Activated naive CD4-positive, alpha-beta T cell treated with anti-CD3 and anti-CD28 coated beads, Interleukin-2, amount 50 U/mL, for 72 hours (primary cell): ENCODE measurements around the gene HHIP. TPM values are rescaled to one million over a fixed set of nuclear protein-coding genes. Genes with fewer than 3 reads are reported as not detected.
"Not testable (repeated sequence)": the region's sequence is repeated elsewhere in the genome, so short reads cannot be mapped to it uniquely, and the experiment has no call there.

ENCODE experiments used
- ATAC-seq, 2 donors: fragments of 150-1000 bp; cut with Tn5 transposase; 2 replicates each; pipeline ENCODE4 v1.10.0; 2021; ENCODE audit warnings: mild to moderate bottlenecking in 2 of 2, moderate library complexity in 2 of 2
- DNase-seq, 2 donors: peaks; one replicate each; pipeline ENCODE4 v3.0.0; 2021 to 2022; ENCODE audit warnings: low spot score in 2 of 2
- H3K27ac Mint-ChIP-seq, 2 donors: one replicate each; pipeline ENCODE4 v1.8.0; 2022; ENCODE audit warnings: mild to moderate bottlenecking in 2 of 2, mixed read lengths in 2 of 2
- H3K36me3 Mint-ChIP-seq, 2 donors: one replicate each; pipeline ENCODE4 v1.8.0; 2022; ENCODE audit warnings: mixed read lengths in 2 of 2
- H3K9me3 Mint-ChIP-seq, 2 donors: one replicate each; pipeline ENCODE4 v1.8.0; 2022; ENCODE audit warnings: mixed read lengths in 2 of 2
- total RNA-seq, 2 donors: library from RNA; stranded (reverse); gene quantifications; one replicate each; pipeline ENCODE4 v1.2.3, GENCODE V29; 2022

HHIP gene
- total RNA-seq, 2 donors from 2014 or later, result not detected

GRCh38 chr4:144718958-144719512 is 73.1 kb downstream of the HHIP start:
- DNase-seq, result no peak
- Mint-ChIP-seq H3K9me3 (no peaks in the 10 kb centered on the region), H3K27ac (no peak overlapping the region), H3K36me3 (no peaks in the 10 kb centered on the region)
- no peak for ATAC-seq

- Mint-ChIP-seq H3K36me3 (no peaks in the 10 kb centered on the region), H3K9me3 (no peaks in the 10 kb centered on the region), H3K27ac (no peak overlapping the region)
- DNase-seq (no peak), ATAC-seq (no peak)
These were observed 74.5 kb downstream of the HHIP start for GRCh38 chr4:144720491-144720890.

GRCh38 chr4:144721994-144722393 is 76.0 kb downstream of the HHIP start:
- no peaks in the 10 kb centered on the region for H3K36me3 Mint-ChIP-seq
- DNase-seq, result no peak

DNA sequence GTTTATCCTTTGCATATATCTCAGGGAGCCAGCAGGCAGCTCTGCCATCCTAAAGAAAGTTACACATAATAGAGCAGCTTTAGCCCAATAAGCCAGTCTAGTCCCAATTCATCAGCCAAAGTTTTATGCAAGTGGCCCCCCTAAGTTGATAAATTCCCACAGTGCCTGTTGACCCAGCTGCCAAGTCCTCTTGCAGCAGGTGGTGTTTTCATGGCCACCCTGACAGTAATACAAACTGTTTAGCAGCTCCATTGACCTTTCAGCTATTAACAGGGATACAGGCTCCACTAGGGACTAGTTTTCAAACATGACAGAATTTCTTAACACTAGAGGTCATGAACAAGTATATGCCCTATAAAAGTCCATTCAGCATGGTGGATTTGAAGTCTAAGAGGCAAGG is 77.5 kb downstream of the HHIP start:
- Mint-ChIP-seq H3K9me3 (no peaks in the 10 kb centered on the region), H3K36me3 (no peaks in the 10 kb centered on the region), H3K27ac (no peak overlapping the region)
- DNase-seq (no peak), ATAC-seq (no peak)

More at GRCh38 chr4:144721994-144722393, 76.0 kb downstream of the HHIP start:
- Mint-ChIP-seq H3K9me3 (no peaks in the 10 kb centered on the region), H3K27ac (no peak overlapping the region)
- no peak for ATAC-seq

- no peak for DNase-seq
- Mint-ChIP-seq H3K9me3 (no peaks in the 10 kb centered on the region), H3K27ac (no peak overlapping the region), H3K36me3 (no peaks in the 10 kb centered on the region)
- no peak for ATAC-seq
These were observed 83.2 kb downstream of the HHIP start for GRCh38 chr4:144729175-144729574.

GRCh38 chr4:144732584-144733428 is 86.8 kb downstream of the HHIP start:
- Mint-ChIP-seq H3K36me3 (no peaks in the 10 kb centered on the region), H3K9me3 (no peaks in the 10 kb centered on the region), H3K27ac (no peak overlapping the region)
- DNase-seq (no peak), ATAC-seq (no peak)

- DNase-seq (no peak), ATAC-seq (no peak)
- H3K36me3 Mint-ChIP-seq, result no peaks in the 10 kb centered on the region
These were observed 87.6 kb downstream of the HHIP start for GRCh38 chr4:144733566-144733965.

GRCh38 chr4:144734522-144734921 is 88.6 kb downstream of the HHIP start:
- no peaks in the 10 kb centered on the region for H3K36me3 Mint-ChIP-seq
- DNase-seq, result no peak
- ATAC-seq, result no peak
- no peak overlapping the region for H3K27ac Mint-ChIP-seq
- H3K9me3 Mint-ChIP-seq, result no peaks in the 10 kb centered on the region

More at GRCh38 chr4:144733566-144733965, 87.6 kb downstream of the HHIP start:
- Mint-ChIP-seq H3K27ac (no peak overlapping the region), H3K9me3 (no peaks in the 10 kb centered on the region)

DNA sequence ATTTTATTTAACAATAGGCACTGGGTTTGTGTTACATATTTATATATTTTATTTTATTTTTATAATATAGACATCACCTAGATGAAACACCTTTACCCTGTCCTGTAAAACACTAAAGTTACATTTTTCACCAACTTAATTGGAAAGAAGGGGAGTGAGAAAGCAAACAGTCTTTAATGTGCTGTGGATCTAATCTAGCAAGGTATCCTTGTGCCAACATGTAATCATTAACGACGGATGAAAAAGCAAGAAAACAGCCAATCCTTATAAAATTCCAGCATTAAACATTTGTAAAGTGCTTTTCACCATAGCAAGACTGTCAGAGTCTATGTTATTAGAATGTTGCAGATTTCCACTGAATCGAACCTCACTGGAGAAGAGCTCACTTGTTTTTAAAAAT is 92.7 kb downstream of the HHIP start:
- no peak overlapping the region for H3K27ac Mint-ChIP-seq
- no peaks in the 10 kb centered on the region for H3K9me3 Mint-ChIP-seq
- H3K36me3 Mint-ChIP-seq, result no peaks in the 10 kb centered on the region
- no peak for DNase-seq
- no peak for ATAC-seq

- no peaks in the 10 kb centered on the region for H3K9me3 Mint-ChIP-seq
- H3K36me3 Mint-ChIP-seq, result no peaks in the 10 kb centered on the region
- ATAC-seq (no peak), DNase-seq (no peak)
- no peak overlapping the region for H3K27ac Mint-ChIP-seq
These were observed 93.6 kb downstream of the HHIP start for GRCh38 chr4:144739511-144740033.

GRCh38 chr4:144740316-144740715 is 94.4 kb downstream of the HHIP start:
- DNase-seq, result no peak
- Mint-ChIP-seq H3K9me3 (no peaks in the 10 kb centered on the region), H3K27ac (no peak overlapping the region), H3K36me3 (no peaks in the 10 kb centered on the region)
- no peak for ATAC-seq

- Mint-ChIP-seq H3K9me3 (peaks cover 0 to 5% of the 10 kb centered on the region in 2 donors), H3K27ac (no peak overlapping the region), H3K36me3 (no peaks in the 10 kb centered on the region)
- no peak for ATAC-seq
- no peak for DNase-seq
These were observed 103.0 kb downstream of the HHIP start for GRCh38 chr4:144748814-144749555.

GRCh38 chr4:144750348-144750747 is 104.4 kb downstream of the HHIP start:
- DNase-seq (no peak), ATAC-seq (no peak)
- Mint-ChIP-seq H3K36me3 (no peaks in the 10 kb centered on the region), H3K27ac (no peak overlapping the region), H3K9me3 (peaks cover 0 to 5% of the 10 kb centered on the region in 2 donors)

- ATAC-seq, result no peak
- Mint-ChIP-seq H3K36me3 (no peaks in the 10 kb centered on the region), H3K9me3 (peaks cover 3 to 7% of the 10 kb centered on the region in 2 donors), H3K27ac (no peak overlapping the region)
- no peak for DNase-seq
These were observed 108.8 kb downstream of the HHIP start for GRCh38 chr4:144754562-144755410.

- H3K9me3 Mint-ChIP-seq, result peaks cover 8 to 9% of the 10 kb centered on the region in 2 donors
- no peak overlapping the region for H3K27ac Mint-ChIP-seq
- DNase-seq (no peak), ATAC-seq (no peak)
- no peaks in the 10 kb centered on the region for H3K36me3 Mint-ChIP-seq
These were observed 112.0 kb downstream of the HHIP start for GRCh38 chr4:144757969-144758368.

DNA sequence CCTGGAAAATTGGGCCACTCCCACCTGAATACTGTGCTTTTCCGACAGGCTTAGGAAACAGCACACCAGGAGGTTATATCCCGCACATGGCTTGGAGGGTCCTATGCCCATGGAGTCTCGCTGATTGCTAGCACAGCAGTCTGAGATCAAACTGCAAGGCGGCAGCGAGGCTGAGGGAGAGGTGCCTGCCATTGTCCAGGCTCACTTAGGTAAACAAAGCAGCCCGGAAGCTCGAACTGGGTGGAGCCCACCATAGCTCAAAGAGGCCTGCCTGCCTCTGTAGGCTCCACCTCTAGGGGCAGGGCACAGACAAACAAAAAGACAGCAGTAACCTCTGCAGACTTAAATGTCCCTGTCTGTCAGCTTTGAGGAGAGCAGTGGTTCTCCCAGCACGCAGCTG is 122.9 kb downstream of the HHIP start:
- DNase-seq, H3K9me3 Mint-ChIP-seq, ATAC-seq, H3K27ac Mint-ChIP-seq, H3K36me3 Mint-ChIP-seq: not testable (repeated sequence)
